ENCODE data around the gene CCDC191.

Gene CCDC191

DNA sequence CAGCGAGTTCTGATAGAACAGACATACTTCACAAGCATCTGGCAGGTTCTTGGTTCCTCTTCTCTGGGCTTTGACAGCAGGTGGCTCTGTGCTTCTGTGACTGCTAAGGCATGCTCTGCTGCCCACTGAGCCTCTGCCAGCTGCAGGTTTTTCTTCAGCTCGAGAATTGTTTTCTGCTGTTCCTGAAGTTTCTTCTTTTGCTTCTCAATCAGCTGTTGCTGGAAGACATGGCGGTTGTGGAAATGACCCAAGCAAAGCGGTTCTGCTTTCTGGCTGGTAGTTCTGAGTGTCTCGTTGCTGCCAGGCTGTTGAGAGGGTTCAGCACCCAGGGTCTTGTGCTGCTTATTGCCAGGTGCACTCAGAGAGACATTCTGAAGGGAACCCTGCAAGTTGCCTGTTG, 50.8 kb downstream of the CCDC191 start:
- Histone ChIP-seq H3K4me2 (ENCODE audit: low read depth, low read length, poor library complexity, severe bottlenecking) (peak overlapping the region; percentile 46), H3K36me3 (ENCODE audit: low read length) (no peaks in the 10 kb centered on the region), H3K9me2 (replicated peaks; ENCODE audit: insufficient read depth, low read length) (no peaks in the 10 kb centered on the region), H4K20me1 (ENCODE audit: low read depth, low read length) (no peaks in the 10 kb centered on the region), H2AFZ (ENCODE audit: low read depth, low read length, severe bottlenecking) (peak overlapping the region; percentile 3), H3K9ac (ENCODE audit: low read length) (peak overlapping the region; percentile 11; the same call in 1 of the 2 replicates), H3K79me2 (ENCODE audit: insufficient read depth, low read length) (no peaks in the 10 kb centered on the region), H3K4me3 (ENCODE audit: insufficient read depth, low read length, poor library complexity, severe bottlenecking) (no peak overlapping the region), H3K27me3 (ENCODE audit: low read length) (no peaks in the 10 kb centered on the region), H3K9me3 (ENCODE audit: insufficient read depth, low read length) (no peaks in the 10 kb centered on the region), H3K27ac (ENCODE audit: low read depth, low read length) (peak overlapping the region; percentile 15), H3F3A (ENCODE audit: insufficient read depth) (no peaks in the 10 kb centered on the region)
- TF ChIP-seq, protein P1, sequence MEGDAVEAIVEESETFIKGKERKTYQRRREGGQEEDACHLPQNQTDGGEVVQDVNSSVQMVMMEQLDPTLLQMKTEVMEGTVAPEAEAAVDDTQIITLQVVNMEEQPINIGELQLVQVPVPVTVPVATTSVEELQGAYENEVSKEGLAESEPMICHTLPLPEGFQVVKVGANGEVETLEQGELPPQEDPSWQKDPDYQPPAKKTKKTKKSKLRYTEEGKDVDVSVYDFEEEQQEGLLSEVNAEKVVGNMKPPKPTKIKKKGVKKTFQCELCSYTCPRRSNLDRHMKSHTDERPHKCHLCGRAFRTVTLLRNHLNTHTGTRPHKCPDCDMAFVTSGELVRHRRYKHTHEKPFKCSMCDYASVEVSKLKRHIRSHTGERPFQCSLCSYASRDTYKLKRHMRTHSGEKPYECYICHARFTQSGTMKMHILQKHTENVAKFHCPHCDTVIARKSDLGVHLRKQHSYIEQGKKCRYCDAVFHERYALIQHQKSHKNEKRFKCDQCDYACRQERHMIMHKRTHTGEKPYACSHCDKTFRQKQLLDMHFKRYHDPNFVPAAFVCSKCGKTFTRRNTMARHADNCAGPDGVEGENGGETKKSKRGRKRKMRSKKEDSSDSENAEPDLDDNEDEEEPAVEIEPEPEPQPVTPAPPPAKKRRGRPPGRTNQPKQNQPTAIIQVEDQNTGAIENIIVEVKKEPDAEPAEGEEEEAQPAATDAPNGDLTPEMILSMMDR (IDR thresholded peaks at IDR 0.05; ENCODE audit: insufficient read depth, low read length, poor library complexity, severe bottlenecking): peak; percentile 23
- TF ChIP-seq EZH2phosphoT487 (conservative IDR thresholded peaks at IDR 0.05; ENCODE audit: low read length): no peak

DNA sequence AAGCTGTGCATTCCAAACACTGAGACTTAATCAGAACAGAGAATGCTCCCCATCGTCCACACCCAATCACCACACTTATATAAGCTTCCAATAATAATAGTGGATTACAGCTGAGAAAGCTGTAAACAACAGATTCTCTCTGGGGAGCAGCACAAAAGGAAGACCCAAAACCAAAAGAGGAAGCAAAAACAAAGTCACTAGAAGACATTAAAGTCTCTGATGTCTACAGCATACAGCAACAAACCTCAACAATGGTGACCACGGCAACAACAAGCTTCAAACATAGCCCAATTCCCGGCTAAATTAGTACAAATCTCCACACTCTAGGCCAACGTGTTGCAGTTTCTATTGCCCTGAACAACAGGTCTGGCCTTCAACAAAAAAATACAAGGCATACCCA, 70.8 kb downstream of the CCDC191 start:
- TF ChIP-seq EZH2phosphoT487 (conservative IDR thresholded peaks at IDR 0.05; ENCODE audit: low read length): no peak
- TF ChIP-seq, protein P1 (IDR thresholded peaks at IDR 0.05; ENCODE audit: insufficient read depth, low read length, poor library complexity, severe bottlenecking): no peak
- no peaks in the 10 kb centered on the region for H3K36me3 ChIP-seq (ENCODE audit: low read length)
- H2AFZ ChIP-seq (ENCODE audit: low read depth, low read length, severe bottlenecking): no peak overlapping the region
- no peaks in the 10 kb centered on the region for H3K27me3 ChIP-seq (ENCODE audit: low read length)
- no peaks in the 10 kb centered on the region for H3K9me3 ChIP-seq (ENCODE audit: insufficient read depth, low read length)
- no peaks in the 10 kb centered on the region for H3K79me2 ChIP-seq (ENCODE audit: insufficient read depth, low read length)
- no peaks in the 10 kb centered on the region for H3K9me2 ChIP-seq (replicated peaks; ENCODE audit: insufficient read depth, low read length)
- H3F3A ChIP-seq (ENCODE audit: insufficient read depth): no peaks in the 10 kb centered on the region
- H4K20me1 ChIP-seq (ENCODE audit: low read depth, low read length): no peaks in the 10 kb centered on the region
- no peak overlapping the region for H3K27ac ChIP-seq (ENCODE audit: low read depth, low read length)
- H3K9ac ChIP-seq (ENCODE audit: low read length): no peak overlapping the region
- H3K4me2 ChIP-seq (ENCODE audit: low read depth, low read length, poor library complexity, severe bottlenecking): peak overlapping the region; percentile 20
- H3K4me3 ChIP-seq (ENCODE audit: insufficient read depth, low read length, poor library complexity, severe bottlenecking): no peak overlapping the region

DNA sequence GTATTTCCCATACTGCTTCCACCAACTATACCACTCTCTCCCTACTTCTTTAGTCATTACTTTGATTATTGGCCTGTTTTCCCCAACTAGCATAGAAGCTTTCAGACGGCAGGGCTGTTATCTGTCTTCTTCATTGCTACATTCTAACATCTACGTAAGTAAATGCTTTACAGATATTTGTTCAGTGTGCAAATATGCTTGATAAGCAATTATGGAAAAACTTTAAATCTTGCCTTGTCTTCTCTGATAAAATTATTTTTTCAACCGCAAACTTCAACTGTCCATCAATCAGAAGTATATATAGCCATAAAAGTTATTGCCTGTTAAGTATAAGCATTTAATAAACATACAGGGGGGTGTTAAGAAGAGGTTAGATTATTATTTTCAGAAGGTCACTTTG, 72.8 kb downstream of the CCDC191 start:
- H4K20me1 ChIP-seq (ENCODE audit: low read depth, low read length): no peaks in the 10 kb centered on the region
- H3K4me2 ChIP-seq (ENCODE audit: low read depth, low read length, poor library complexity, severe bottlenecking): no peak overlapping the region
- no peaks in the 10 kb centered on the region for H3K27me3 ChIP-seq (ENCODE audit: low read length)
- H3K9me3 ChIP-seq (ENCODE audit: insufficient read depth, low read length): no peaks in the 10 kb centered on the region
- no peaks in the 10 kb centered on the region for H3K9me2 ChIP-seq (replicated peaks; ENCODE audit: insufficient read depth, low read length)
- H2AFZ ChIP-seq (ENCODE audit: low read depth, low read length, severe bottlenecking): no peak overlapping the region
- H3K36me3 ChIP-seq (ENCODE audit: low read length): no peaks in the 10 kb centered on the region
- no peaks in the 10 kb centered on the region for H3F3A ChIP-seq (ENCODE audit: insufficient read depth)
- H3K9ac ChIP-seq (ENCODE audit: low read length): no peak overlapping the region
- no peak for TF ChIP-seq EZH2phosphoT487 (conservative IDR thresholded peaks at IDR 0.05; ENCODE audit: low read length)
- TF ChIP-seq, protein P1 (IDR thresholded peaks at IDR 0.05; ENCODE audit: insufficient read depth, low read length, poor library complexity, severe bottlenecking): no peak
- H3K4me3 ChIP-seq (ENCODE audit: insufficient read depth, low read length, poor library complexity, severe bottlenecking): no peak overlapping the region
- no peaks in the 10 kb centered on the region for H3K79me2 ChIP-seq (ENCODE audit: insufficient read depth, low read length)
- no peak overlapping the region for H3K27ac ChIP-seq (ENCODE audit: low read depth, low read length)
